Endodermal cell (in vitro differentiated cells): ENCODE data around the gene SCARF1. TPM values are rescaled to one million over a fixed set of nuclear protein-coding genes. Genes with fewer than 3 reads are reported as not detected.
A peak's percentile ranks its signal among the peaks of the same experiment; 100 is the strongest.

Experiments
- DNase-seq: peaks from one replicate; pipeline ENCODE4 v3.0.0-alpha.2; 2017
- H3K27ac ChIP-seq: 2 replicates; pipeline ENCODE4 v1.5.1; 2013; ENCODE audit warnings: mild to moderate bottlenecking, low read depth, low read length, moderate library complexity
- H3K27me3 ChIP-seq: 2 replicates; pipeline ENCODE4 v1.6.1; 2013; ENCODE audit warnings: mild to moderate bottlenecking, low read length, moderate library complexity; ENCODE audit not compliant: insufficient read depth, control insufficient read depth, poor library complexity, severe bottlenecking
- H3K36me3 ChIP-seq: 2 replicates; pipeline ENCODE4 v1.7.0; 2013; ENCODE audit warnings: mild to moderate bottlenecking, low read length, moderate library complexity; ENCODE audit not compliant: control insufficient read depth, insufficient read depth
- H3K4me1 ChIP-seq: one replicate; pipeline ENCODE4 v1.7.0; 2013; ENCODE audit warnings: low read length; ENCODE audit not compliant: control insufficient read depth, insufficient read depth
- H3K4me3 ChIP-seq: 2 replicates; pipeline ENCODE4 v1.5.1; 2013; ENCODE audit warnings: mild to moderate bottlenecking, low read length, moderate library complexity
- H3K9ac ChIP-seq: 2 replicates; pipeline ENCODE4 v1.6.1; 2013; ENCODE audit warnings: mild to moderate bottlenecking, low read length, moderate library complexity; ENCODE audit not compliant: poor library complexity, severe bottlenecking; ENCODE audit errors: extremely low read depth
- H3K9me3 ChIP-seq: 2 replicates; pipeline ENCODE4 v1.6.1; 2013; ENCODE audit warnings: mild to moderate bottlenecking, low read length, moderate library complexity; ENCODE audit not compliant: control insufficient read depth
- H3K27ac Mint-ChIP-seq: 2 replicates; pipeline ENCODE4 v1.8.0; 2020; ENCODE audit warnings: mixed read lengths
- H3K27me3 Mint-ChIP-seq: 2 replicates; pipeline ENCODE4 v1.8.0; 2021; ENCODE audit warnings: mild to moderate bottlenecking, mixed read lengths; ENCODE audit not compliant: insufficient read depth
- H3K36me3 Mint-ChIP-seq: 2 replicates; pipeline ENCODE4 v1.8.0; 2020; ENCODE audit warnings: low read depth, mixed read lengths
- H3K4me1 Mint-ChIP-seq: 2 replicates; pipeline ENCODE4 v1.8.0; 2020; ENCODE audit warnings: mixed read lengths
- H3K4me3 Mint-ChIP-seq: 2 replicates; pipeline ENCODE4 v1.8.0; 2020; ENCODE audit warnings: mild to moderate bottlenecking, moderate library complexity, mixed read lengths
- H3K9me3 Mint-ChIP-seq: 2 replicates; pipeline ENCODE4 v1.8.0; 2020; ENCODE audit warnings: mild to moderate bottlenecking, mixed read lengths
- WGBS, 2 experiments: methylation state at CpG; one replicate each; pipeline versions ENCODE4 v1.1.5 to v1.1.7; 2013; ENCODE audit warnings: missing lambda C conversion rate in 2 of 2, mixed read lengths in 1 of 2; ENCODE audit not compliant: insufficient coverage in 1 of 2, insufficient read length in 1 of 2; 5-methylcytosine and 5-hydroxymethylcytosine counted together
- total RNA-seq, 2 donors: library from RNA; stranded (reverse); fragmentation: NEBNext Ultra II Directional in 1 of 2; extraction: Animal tissue kit (Norgen Biotek cat#: 25700) in 1 of 2; gene quantifications; 2 replicates in 1 of 2; 3 replicates in 1 of 2; pipeline ENCODE4 v1.2.1, GENCODE V29; 2021
- TF ChIP-seq, protein P1 (sequence below): fragments of 200-600 bp; sonication (generic); conservative IDR thresholded peaks from 2 replicates; pipeline ENCODE4 v1.5.0; 2021; ENCODE audit warnings: antibody characterized with exemption, mild to moderate bottlenecking

Gene SCARF1
- total RNA-seq, 2 donors from 2014 or later: 0.75 to 0.89 TPM

DNA sequence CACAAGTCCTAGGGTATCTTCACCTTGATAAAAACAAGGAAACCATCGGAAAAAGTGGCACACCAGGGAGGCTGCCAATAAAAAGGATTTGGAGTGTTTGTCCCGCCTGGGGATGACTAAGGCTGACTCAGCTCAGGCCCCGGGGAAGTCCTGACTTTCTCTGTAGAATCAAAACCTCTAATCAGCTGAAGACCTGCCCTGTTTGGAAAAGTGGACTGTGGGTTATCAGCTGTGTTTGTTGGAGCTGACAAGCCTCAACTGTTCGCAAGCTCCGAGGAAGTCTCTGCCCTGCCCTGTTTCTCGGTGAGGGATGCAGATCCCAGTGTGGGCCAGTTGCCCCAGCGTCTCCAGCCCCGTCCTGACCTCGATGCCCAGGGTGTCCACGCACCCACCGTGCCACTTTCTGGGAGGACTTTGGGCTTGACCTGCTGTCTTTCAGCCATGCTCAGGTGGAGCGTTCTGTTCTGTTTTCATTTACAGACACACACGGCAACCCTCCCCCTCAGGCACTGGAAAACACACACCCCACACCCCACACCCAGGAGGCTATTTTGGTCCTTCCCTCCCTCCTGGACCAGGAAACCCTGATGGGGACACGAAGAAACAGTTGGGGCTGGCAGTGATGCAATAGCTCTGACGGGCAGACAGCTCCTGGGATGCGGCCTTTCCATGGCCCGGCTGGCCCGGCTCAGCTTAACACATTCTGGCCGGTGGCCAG lies 55.3 kb downstream of the SCARF1 start:
- Histone ChIP-seq H3K9ac (no peak overlapping the region), H3K4me1 (peaks cover 9% of the 10 kb centered on the region), H3K36me3 (no peaks in the 10 kb centered on the region), H3K9me3 (no peaks in the 10 kb centered on the region), H3K4me3 (no peak overlapping the region), H3K27me3 (peaks cover 89% of the 10 kb centered on the region), H3K27ac (no peak overlapping the region)
- peak overlapping the region; percentile 39 for H3K27ac Mint-ChIP-seq
- peaks cover 10% of the 10 kb centered on the region for H3K36me3 Mint-ChIP-seq
- H3K27me3 Mint-ChIP-seq: peaks cover 96% of the 10 kb centered on the region
- no peak overlapping the region for H3K4me3 Mint-ChIP-seq
- H3K4me1 Mint-ChIP-seq: peaks cover 6% of the 10 kb centered on the region
- TF ChIP-seq, protein P1, sequence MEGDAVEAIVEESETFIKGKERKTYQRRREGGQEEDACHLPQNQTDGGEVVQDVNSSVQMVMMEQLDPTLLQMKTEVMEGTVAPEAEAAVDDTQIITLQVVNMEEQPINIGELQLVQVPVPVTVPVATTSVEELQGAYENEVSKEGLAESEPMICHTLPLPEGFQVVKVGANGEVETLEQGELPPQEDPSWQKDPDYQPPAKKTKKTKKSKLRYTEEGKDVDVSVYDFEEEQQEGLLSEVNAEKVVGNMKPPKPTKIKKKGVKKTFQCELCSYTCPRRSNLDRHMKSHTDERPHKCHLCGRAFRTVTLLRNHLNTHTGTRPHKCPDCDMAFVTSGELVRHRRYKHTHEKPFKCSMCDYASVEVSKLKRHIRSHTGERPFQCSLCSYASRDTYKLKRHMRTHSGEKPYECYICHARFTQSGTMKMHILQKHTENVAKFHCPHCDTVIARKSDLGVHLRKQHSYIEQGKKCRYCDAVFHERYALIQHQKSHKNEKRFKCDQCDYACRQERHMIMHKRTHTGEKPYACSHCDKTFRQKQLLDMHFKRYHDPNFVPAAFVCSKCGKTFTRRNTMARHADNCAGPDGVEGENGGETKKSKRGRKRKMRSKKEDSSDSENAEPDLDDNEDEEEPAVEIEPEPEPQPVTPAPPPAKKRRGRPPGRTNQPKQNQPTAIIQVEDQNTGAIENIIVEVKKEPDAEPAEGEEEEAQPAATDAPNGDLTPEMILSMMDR: no peak
- H3K9me3 Mint-ChIP-seq: no peaks in the 10 kb centered on the region
- peak; percentile 91 for DNase-seq
- WGBS, 2 experiments: 66 to 77% methylated on average over 11 to 19 of the region's 19 CpGs

DNA sequence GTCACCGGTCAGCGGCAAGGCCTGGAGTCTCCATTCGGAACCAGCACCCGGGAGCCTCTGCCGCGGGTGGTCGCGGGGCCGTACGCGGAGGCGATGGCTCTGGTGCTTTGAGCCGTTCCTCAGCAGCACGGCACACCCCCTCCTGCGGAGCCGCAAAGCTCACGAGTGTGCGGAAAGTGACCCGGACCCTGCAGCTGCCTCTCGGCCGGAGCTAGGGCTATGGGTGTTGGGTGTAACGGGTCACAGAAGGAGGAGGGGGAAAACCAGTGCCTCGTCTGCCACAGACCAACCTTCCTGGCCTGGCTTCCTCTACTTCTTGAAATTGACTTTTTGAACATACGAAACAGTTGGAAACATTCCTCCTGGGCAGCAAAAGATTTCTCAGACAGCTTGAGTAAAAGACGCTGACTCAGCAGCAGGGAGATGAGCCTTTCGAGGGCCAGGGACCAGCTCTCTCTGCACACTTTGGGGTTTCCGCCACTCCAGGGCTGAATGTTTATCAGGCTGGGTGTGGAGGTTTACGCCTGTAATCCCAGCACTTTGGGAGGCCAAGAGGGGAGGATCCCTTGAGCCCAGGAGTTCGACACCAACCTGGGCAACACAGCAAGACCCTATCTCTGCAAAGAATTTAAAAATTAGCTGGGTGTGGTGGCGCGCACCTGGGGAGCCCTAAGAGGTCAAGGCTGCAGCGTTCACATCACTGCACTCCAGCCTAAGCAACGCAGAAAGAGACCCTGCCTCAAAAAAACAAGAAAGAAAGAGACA lies 56.5 kb downstream of the SCARF1 start:
- Histone ChIP-seq H3K36me3 (no peaks in the 10 kb centered on the region), H3K4me3 (no peak overlapping the region), H3K27me3 (peaks cover 86% of the 10 kb centered on the region), H3K9me3 (no peaks in the 10 kb centered on the region), H3K4me1 (peaks cover 9% of the 10 kb centered on the region), H3K27ac (no peak overlapping the region), H3K9ac (no peak overlapping the region)
- peaks cover 18% of the 10 kb centered on the region for H3K36me3 Mint-ChIP-seq
- peaks cover 6% of the 10 kb centered on the region for H3K4me1 Mint-ChIP-seq
- DNase-seq: peak; percentile 75
- no peak overlapping the region for H3K4me3 Mint-ChIP-seq
- WGBS, 2 experiments: 94 to 97% methylated on average over 16 to 33 of the region's 33 CpGs
- peaks cover 90% of the 10 kb centered on the region for H3K27me3 Mint-ChIP-seq
- H3K9me3 Mint-ChIP-seq: no peaks in the 10 kb centered on the region
- TF ChIP-seq, protein P1: no peak
- peak overlapping the region; percentile 66 for H3K27ac Mint-ChIP-seq

DNA sequence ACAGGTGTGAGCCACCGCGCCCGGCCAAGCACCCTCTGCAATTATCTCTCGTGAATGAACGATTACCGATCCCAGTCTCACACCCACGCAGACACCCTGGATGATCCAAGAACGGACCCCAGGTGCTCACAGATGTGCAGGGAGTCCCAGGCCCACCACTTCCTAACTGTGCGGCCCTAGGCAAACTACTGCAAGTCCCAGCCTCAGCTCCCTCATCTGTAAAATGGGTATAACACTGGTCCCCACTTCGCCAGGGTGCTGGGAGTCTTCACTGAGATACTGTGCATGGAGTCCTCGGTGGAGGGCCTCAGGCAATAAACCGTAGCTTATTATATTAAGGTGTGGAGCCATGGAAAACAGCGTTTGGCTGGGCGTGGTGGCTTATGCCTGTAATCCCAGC lies 61.4 kb downstream of the SCARF1 start:
- H3K9me3 Mint-ChIP-seq: no peaks in the 10 kb centered on the region
- peaks cover 67% of the 10 kb centered on the region for H3K27me3 Mint-ChIP-seq
- H3K27ac Mint-ChIP-seq: no peak overlapping the region
- Histone ChIP-seq H3K27ac (no peak overlapping the region), H3K4me3 (no peak overlapping the region), H3K27me3 (peaks cover 64% of the 10 kb centered on the region), H3K36me3 (no peaks in the 10 kb centered on the region), H3K9me3 (no peaks in the 10 kb centered on the region), H3K9ac (no peak overlapping the region), H3K4me1 (no peaks in the 10 kb centered on the region)
- TF ChIP-seq, protein P1: no peak
- no peak for DNase-seq
- 93 to 98% methylated on average over 14 of the region's 14 CpGs for WGBS, 2 experiments
- peaks cover 2% of the 10 kb centered on the region for H3K4me1 Mint-ChIP-seq
- H3K36me3 Mint-ChIP-seq: peaks cover 23% of the 10 kb centered on the region
- H3K4me3 Mint-ChIP-seq: no peak overlapping the region

Other genes starting within 250 kb of the SCARF1 start
- gene YWHAE, start 245.5 kb downstream of the SCARF1 start, total RNA-seq: 1,000 to 10,000 TPM; 1,225 to 1,349 TPM
- gene CRK, start 189.5 kb downstream of the SCARF1 start, total RNA-seq: 10 to 100 TPM; 50.5 to 52.3 TPM
- gene MYO1C, start 153.0 kb downstream of the SCARF1 start, total RNA-seq: 10 to 100 TPM; 75.5 to 90.0 TPM
- 10 to 100 TPM; 22.2 to 30.0 TPM for gene INPP5K, start 129.1 kb downstream of the SCARF1 start, total RNA-seq
- 10 to 100 TPM; 62.6 TPM for gene PITPNA, start 82.9 kb downstream of the SCARF1 start, total RNA-seq
- gene SLC43A2, start 16.9 kb downstream of the SCARF1 start, total RNA-seq: 10 to 100 TPM; 14.0 to 18.6 TPM
- gene RILP, start 4.1 kb upstream of the SCARF1 start, total RNA-seq: 1 to 10 TPM; 1.1 to 3.1 TPM
- 100 to 1,000 TPM; 298 to 375 TPM for gene PRPF8, start 39.1 kb upstream of the SCARF1 start, total RNA-seq
- 1 to 10 TPM in 1 of 2 donors, under 1 TPM in 1; 0.84 to 1.8 TPM for gene TLCD2, start 64.6 kb upstream of the SCARF1 start, total RNA-seq
- 10 to 100 TPM; 13.4 to 17.9 TPM for gene WDR81, start 79.0 kb upstream of the SCARF1 start, total RNA-seq
- 1 to 10 TPM in 1 of 2 donors, under 1 TPM in 1; 0.86 to 1.8 TPM for gene SERPINF2, start 97.1 kb upstream of the SCARF1 start, total RNA-seq
- gene SERPINF1, start 116.3 kb upstream of the SCARF1 start, total RNA-seq: 10 to 100 TPM; 39.7 to 64.1 TPM
- 10 to 100 TPM; 31.6 to 36.8 TPM for gene SMYD4, start 184.2 kb upstream of the SCARF1 start, total RNA-seq
- 100 to 1,000 TPM; 190 to 249 TPM for gene RPA1, start 184.3 kb upstream of the SCARF1 start, total RNA-seq